GM12892 (cell line): ENCODE results near the gene FSD1L.

Source experiments
- POLR2A ChIP-seq: IDR thresholded peaks from 2 replicates; pipeline ENCODE4 v1.6.1; 2011; ENCODE audit warnings: low read depth, low read length, control low read depth
- POLR2AphosphoS5 ChIP-seq: IDR thresholded peaks from 2 replicates; pipeline ENCODE4 v1.6.1; 2011; ENCODE audit warnings: low read depth, low read length, control low read depth
- TAF1 ChIP-seq: IDR thresholded peaks from 2 replicates; pipeline ENCODE4 v1.6.1; 2011; ENCODE audit warnings: low read depth, mild to moderate bottlenecking, control low read depth, low read length, borderline replicate concordance

- no peak for TF ChIP-seq POLR2AphosphoS5
- TF ChIP-seq TAF1, result no peak
- no peak for TF ChIP-seq POLR2A
These were observed 9.6 kb upstream of the FSD1L start for GRCh38 chr9:105438141-105438806.
